AG09319 (cell line): ENCODE data around the gene HES7.

Experiments
- DNase-seq: peaks from one replicate; pipeline ENCODE4 v3.0.0-alpha.2; 2010; ENCODE audit warnings: low read depth; ENCODE audit errors: extremely low read depth
- TF ChIP-seq, protein P1 (sequence below): IDR thresholded peaks from 2 replicates; pipeline ENCODE4 v1.5.1; 2011; ENCODE audit warnings: low read depth, mild to moderate bottlenecking, inconsistent platforms, low read length, moderate library complexity

The HES7 gene

DNA sequence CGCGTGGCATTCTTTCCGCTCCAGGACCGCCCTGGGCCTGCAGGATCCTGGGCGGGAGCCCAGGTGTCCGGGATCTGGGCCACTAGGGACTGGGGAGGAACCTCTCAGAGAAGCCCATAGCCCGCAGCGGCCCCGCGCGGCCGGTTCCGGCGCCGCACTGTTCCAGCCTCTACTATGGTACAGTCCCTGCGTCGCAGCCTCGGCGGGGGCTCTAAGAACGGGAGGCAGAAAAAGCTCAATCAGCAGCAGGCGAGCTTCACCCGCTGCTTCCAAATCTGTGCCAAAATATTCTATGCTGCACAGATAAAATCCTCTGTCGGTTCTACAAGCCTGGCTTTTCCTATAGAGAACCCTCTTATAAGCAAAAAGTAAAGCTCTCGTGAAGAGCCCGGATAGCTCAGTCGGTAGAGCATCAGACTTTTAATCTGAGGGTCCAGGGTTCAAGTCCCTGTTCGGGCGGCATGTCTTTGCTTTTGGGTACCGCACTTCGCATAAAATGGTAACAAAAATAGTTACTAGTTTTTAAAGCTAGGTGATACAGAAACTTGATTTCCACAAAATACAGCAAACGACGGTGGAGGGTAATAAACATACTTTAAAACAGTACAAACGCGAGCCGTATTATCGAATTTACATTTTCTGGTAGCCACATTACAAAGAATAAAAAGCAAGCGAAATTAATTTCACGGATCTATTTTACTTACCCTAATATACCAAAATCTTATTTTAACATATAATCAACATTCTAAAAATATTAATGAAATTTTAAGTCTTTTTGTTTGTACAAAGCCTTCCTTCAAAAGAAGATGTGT, 4.9 kb downstream of the HES7 start:
- TF ChIP-seq, protein P1, sequence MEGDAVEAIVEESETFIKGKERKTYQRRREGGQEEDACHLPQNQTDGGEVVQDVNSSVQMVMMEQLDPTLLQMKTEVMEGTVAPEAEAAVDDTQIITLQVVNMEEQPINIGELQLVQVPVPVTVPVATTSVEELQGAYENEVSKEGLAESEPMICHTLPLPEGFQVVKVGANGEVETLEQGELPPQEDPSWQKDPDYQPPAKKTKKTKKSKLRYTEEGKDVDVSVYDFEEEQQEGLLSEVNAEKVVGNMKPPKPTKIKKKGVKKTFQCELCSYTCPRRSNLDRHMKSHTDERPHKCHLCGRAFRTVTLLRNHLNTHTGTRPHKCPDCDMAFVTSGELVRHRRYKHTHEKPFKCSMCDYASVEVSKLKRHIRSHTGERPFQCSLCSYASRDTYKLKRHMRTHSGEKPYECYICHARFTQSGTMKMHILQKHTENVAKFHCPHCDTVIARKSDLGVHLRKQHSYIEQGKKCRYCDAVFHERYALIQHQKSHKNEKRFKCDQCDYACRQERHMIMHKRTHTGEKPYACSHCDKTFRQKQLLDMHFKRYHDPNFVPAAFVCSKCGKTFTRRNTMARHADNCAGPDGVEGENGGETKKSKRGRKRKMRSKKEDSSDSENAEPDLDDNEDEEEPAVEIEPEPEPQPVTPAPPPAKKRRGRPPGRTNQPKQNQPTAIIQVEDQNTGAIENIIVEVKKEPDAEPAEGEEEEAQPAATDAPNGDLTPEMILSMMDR = peak; percentile 92
- peak; percentile 58 for DNase-seq

DNA sequence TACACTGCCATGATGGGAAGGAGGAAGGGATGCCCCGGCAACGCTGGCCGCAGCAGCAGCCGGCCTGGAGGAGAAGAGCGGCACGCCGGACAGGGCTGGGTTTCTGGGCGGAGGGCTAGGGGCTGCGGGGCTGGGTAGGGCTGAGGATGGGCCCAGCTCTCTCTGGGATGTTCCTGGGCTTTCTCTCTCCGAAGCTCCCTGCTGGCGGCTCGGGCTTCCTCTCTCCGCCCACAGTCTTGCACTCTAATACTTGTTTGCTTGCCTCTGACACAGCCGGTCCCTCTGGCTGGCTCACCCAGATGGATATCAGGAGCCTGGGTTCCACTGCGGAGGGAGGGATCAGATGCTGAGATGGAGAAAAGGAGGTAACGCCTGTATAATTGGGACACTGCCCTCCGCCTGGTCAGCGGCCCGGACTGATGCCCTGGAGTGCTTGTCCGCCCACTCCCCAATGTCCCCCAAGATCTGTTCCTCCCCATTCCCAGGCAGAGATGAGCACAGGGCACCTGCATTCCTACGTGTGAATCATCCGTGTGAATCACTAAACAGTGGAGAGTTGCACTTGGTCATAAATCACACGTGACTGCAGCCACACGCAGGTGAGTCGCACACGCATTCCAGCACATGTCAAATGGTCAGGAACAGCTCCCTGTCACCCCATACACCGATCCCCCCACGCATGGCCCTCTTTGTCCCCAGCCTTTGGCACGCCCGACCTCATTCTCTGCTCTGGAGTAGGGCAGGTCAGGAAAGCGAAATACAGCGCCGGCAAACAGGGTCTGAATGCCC, 5.7 kb downstream of the HES7 start, which contains the start of gene ALOXE3:
Gene ALOXE3 (minus strand): TSS at position 535 of the 789 bp plus-strand sequence. CDS start 524 bp downstream, at position 11.
- no peak for DNase-seq
- TF ChIP-seq, protein P1 = no peak

DNA sequence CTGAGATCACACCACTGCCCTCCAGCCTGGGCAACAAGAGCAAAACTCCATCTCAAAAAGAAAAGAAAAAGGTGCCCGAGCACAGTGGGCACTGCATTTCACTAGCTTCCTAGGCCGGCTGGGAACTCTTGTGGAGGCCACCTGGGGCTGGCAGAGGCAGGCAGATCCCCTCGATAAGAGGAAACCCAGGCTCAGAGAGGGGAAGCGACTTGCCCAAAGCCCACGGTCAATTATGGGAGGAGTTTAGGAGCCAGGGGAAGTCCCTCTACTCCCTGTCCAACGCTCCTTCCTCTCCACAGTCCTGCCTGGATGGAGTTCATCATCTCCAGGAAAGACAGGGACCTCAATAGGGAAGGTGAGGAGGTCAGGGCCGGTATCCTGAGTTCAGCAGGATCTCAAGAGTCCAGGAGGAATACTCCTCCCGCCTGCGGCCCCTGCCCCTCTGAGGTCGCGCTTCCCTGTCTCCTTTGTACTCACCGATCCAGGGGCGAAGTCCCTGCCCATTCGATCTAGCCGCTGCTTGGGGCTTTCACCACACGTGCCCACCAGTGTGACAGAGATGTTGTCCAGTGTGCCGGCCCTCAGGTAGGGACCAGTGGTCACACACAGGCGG, 6.4 kb downstream of the HES7 start:
- TF ChIP-seq, protein P1 = no peak
- DNase-seq = no peak

GRCh38 chr17:8116776-8117175, 7.1 kb downstream of the HES7 start:
- TF ChIP-seq, protein P1 = no peak
- no peak for DNase-seq

- no peak for DNase-seq
- TF ChIP-seq, protein P1 = no peak
These were observed 13.0 kb downstream of the HES7 start for GRCh38 chr17:8110907-8111306.

GRCh38 chr17:8110456-8110804, 13.5 kb downstream of the HES7 start:
- no peak for DNase-seq
- TF ChIP-seq, protein P1 = no peak
